ENCODE measurements around the gene CYBA.

The CYBA gene

GRCh38 chr16:88676502-88677242, 25.8 kb upstream of the CYBA start:
- TF ChIP-seq POLR2AphosphoS5 (IDR thresholded peaks at IDR 0.05; ENCODE audit: low read depth): no peak
- TF ChIP-seq GABPA (IDR thresholded peaks at IDR 0.05; ENCODE audit: low read depth): no peak
- TF ChIP-seq, protein P1, sequence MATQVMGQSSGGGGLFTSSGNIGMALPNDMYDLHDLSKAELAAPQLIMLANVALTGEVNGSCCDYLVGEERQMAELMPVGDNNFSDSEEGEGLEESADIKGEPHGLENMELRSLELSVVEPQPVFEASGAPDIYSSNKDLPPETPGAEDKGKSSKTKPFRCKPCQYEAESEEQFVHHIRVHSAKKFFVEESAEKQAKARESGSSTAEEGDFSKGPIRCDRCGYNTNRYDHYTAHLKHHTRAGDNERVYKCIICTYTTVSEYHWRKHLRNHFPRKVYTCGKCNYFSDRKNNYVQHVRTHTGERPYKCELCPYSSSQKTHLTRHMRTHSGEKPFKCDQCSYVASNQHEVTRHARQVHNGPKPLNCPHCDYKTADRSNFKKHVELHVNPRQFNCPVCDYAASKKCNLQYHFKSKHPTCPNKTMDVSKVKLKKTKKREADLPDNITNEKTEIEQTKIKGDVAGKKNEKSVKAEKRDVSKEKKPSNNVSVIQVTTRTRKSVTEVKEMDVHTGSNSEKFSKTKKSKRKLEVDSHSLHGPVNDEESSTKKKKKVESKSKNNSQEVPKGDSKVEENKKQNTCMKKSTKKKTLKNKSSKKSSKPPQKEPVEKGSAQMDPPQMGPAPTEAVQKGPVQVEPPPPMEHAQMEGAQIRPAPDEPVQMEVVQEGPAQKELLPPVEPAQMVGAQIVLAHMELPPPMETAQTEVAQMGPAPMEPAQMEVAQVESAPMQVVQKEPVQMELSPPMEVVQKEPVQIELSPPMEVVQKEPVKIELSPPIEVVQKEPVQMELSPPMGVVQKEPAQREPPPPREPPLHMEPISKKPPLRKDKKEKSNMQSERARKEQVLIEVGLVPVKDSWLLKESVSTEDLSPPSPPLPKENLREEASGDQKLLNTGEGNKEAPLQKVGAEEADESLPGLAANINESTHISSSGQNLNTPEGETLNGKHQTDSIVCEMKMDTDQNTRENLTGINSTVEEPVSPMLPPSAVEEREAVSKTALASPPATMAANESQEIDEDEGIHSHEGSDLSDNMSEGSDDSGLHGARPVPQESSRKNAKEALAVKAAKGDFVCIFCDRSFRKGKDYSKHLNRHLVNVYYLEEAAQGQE (IDR thresholded peaks at IDR 0.05; ENCODE audit: insufficient replicate concordance, low read depth): no peak
- TF ChIP-seq CTCF (IDR thresholded peaks at IDR 0.05; ENCODE audit: insufficient read depth, low read length): no peak
- TF ChIP-seq SPI1 (IDR thresholded peaks at IDR 0.05; ENCODE audit: borderline replicate concordance, low read depth): no peak
- H3K4me3 ChIP-seq (replicated peaks; ENCODE audit: insufficient read depth, low read length): no peak overlapping the region
- no peaks in the 10 kb centered on the region for H3K27me3 ChIP-seq (ENCODE audit: insufficient read depth, poor library complexity, severe bottlenecking)
- DNase-seq (ENCODE audit: low read depth in 1 of 2, low spot score in 1 of 2): no peak
- no peak overlapping the region for H3K27ac ChIP-seq (replicated peaks)

- TF ChIP-seq GABPA (IDR thresholded peaks at IDR 0.05; ENCODE audit: low read depth): no peak
- TF ChIP-seq, protein P1 (IDR thresholded peaks at IDR 0.05; ENCODE audit: insufficient replicate concordance, low read depth): no peak
- no peak for TF ChIP-seq POLR2AphosphoS5 (IDR thresholded peaks at IDR 0.05; ENCODE audit: low read depth)
- no peak for TF ChIP-seq SPI1 (IDR thresholded peaks at IDR 0.05; ENCODE audit: borderline replicate concordance, low read depth)
- TF ChIP-seq CTCF (IDR thresholded peaks at IDR 0.05; ENCODE audit: insufficient read depth, low read length): no peak
- H3K27ac ChIP-seq (replicated peaks): no peak overlapping the region
- no peaks in the 10 kb centered on the region for H3K27me3 ChIP-seq (ENCODE audit: insufficient read depth, poor library complexity, severe bottlenecking)
- no peak overlapping the region for H3K4me3 ChIP-seq (replicated peaks; ENCODE audit: insufficient read depth, low read length)
- DNase-seq (ENCODE audit: low read depth in 1 of 2, low spot score in 1 of 2): no peak
Measured at GRCh38 chr16:88673716-88674379, 23.0 kb upstream of the CYBA start.

DNA sequence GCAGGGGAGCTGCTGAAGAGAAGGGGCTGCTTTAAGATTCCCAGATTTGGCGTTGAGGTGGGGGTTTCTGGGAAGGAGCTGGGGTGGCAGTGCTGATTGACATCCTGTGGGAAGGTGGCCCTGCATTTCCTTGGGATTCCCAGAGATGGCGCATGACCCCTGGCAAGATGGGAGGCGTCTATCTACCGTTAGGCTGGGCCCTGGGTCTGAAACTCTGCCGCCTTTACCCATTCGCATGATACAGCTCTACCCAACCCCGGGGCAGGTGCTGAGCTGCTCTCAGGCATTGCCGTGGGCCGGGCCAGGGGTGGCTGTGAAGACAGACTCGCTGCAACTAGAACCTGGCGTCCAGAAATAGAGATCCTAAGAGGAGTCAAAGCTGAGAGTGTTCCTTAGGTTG, 21.9 kb upstream of the CYBA start:
- no peak overlapping the region for H3K4me3 ChIP-seq (replicated peaks; ENCODE audit: insufficient read depth, low read length)
- no peak for DNase-seq (ENCODE audit: low read depth in 1 of 2, low spot score in 1 of 2)
- TF ChIP-seq CTCF (IDR thresholded peaks at IDR 0.05; ENCODE audit: insufficient read depth, low read length) (no peak), SPI1 (IDR thresholded peaks at IDR 0.05; ENCODE audit: borderline replicate concordance, low read depth) (no peak), POLR2AphosphoS5 (IDR thresholded peaks at IDR 0.05; ENCODE audit: low read depth) (no peak), GABPA (IDR thresholded peaks at IDR 0.05; ENCODE audit: low read depth) (no peak)
- TF ChIP-seq, protein P1 (IDR thresholded peaks at IDR 0.05; ENCODE audit: insufficient replicate concordance, low read depth): no peak
- no peak overlapping the region for H3K27ac ChIP-seq (replicated peaks)
- H3K27me3 ChIP-seq (ENCODE audit: insufficient read depth, poor library complexity, severe bottlenecking): no peaks in the 10 kb centered on the region

Data from HL-60 (cell line).